ENCODE results near the gene RXFP2. TPM values are rescaled to one million over a fixed set of nuclear protein-coding genes. Genes with fewer than 3 reads are reported as not detected.

Gene RXFP2
- total and polyA plus RNA-seq, 2 donors (not counting 3 experiments of a cell fraction or from before 2014, with no cell fraction given): not detected

DNA sequence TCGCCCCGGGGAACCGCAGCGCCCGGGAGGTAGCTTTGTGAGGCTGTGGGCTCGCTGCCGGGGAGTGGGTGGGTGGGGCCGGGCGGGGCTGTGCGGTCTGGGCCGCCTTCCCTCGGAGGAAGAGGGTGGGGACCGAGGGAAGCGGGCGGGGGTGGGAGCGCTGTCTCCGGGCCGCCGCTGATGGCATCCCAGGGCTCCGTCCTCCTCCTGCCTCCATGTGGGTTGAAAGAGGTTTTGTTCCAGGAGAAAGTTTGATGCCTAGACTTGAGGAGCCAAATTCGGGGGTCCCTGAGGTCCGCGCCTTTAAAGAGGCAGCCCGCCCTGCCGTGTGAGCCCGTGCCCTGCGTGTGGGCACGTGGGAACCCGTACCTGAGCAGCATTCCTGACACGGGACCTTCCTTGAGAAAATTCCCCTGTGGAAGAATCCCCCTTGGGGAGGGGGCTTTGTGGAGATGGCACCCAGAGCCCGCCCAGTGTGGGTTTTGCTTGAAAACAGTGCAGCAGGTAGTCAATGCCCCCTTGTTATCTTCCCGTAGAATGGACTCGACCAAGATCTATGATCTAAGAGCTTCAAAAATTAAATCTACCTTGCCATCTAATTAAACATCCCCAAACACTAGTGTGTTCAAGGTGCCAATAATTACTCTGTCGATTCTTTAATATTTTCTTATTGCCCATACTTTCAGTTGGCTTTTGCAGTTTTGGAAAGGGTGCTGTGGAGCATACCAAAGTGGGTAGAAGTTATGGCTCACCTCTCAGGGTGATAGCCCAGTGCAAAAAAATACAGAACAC lies 107.8 kb downstream of the RXFP2 start:
- ChIA-PET POLR2A (no interaction called here), CTCF (interaction anchor here (1.0 kb wide), 1 partner anchor 13 kb away, joined by 4 read pairs; no protein-coding TSS in a partner anchor)
- Histone ChIP-seq H3K4me2 (ENCODE audit: insufficient read depth, low read length) (peak overlapping the region; percentile 89), H2AFZ (ENCODE audit: low read depth, low read length) (peak overlapping the region; percentile 87), H3K27ac (ENCODE audit: insufficient read depth, low read depth, low read length) (no peak overlapping the region), H3K4me3 (replicated peaks in 1 of 3; ENCODE audit: insufficient read depth in 1 of 3, low read depth in 1 of 3, low read length in 3 of 3) (peak overlapping the region; percentile 32 to 68 (median 50)), H3K9ac (replicated peaks; ENCODE audit: extremely low read depth, insufficient read depth, low read length) (no peak overlapping the region), H3K27me3 (ENCODE audit: control insufficient read depth in 2 of 2, insufficient read depth in 2 of 2, low read length in 2 of 2) (peaks cover 39 to 57% of the 10 kb centered on the region in 2 experiments), H3K36me3 (ENCODE audit: control insufficient read depth in 2 of 2, extremely low read depth in 1 of 2, insufficient read depth in 2 of 2, low read length in 2 of 2) (no peaks in the 10 kb centered on the region), H3K9me3 (replicated peaks; ENCODE audit: control insufficient read depth, insufficient read depth, low read length) (no peaks in the 10 kb centered on the region), H4K20me1 (replicated peaks; ENCODE audit: control insufficient read depth, extremely low read depth, insufficient read depth, low read length) (no peaks in the 10 kb centered on the region), H3K79me2 (ENCODE audit: control insufficient read depth, insufficient read depth, low read length) (no peaks in the 10 kb centered on the region), H3K4me1 (ENCODE audit: control insufficient read depth, extremely low read depth, insufficient read depth, low read length) (peaks cover 7% of the 10 kb centered on the region), H3K9me1 (replicated peaks; ENCODE audit: control insufficient read depth, extremely low read depth, insufficient read depth, low read length) (no peaks in the 10 kb centered on the region)
- DNase-seq (ENCODE audit: low read depth, low spot score): no peak
- intact Hi-C loops (cut with micrococcal nuclease): no loop called here
- TF ChIP-seq POLR2A (IDR thresholded peaks at IDR 0.05; ENCODE audit: low read depth, low read length) (no peak), GATA2 (IDR thresholded peaks at IDR 0.05; ENCODE audit: insufficient read depth, insufficient read length, low read depth, low read length) (no peak), JUN (IDR thresholded peaks at IDR 0.05; ENCODE audit: borderline replicate concordance, insufficient read depth, insufficient read length, low read depth) (no peak), EZH2 (IDR thresholded peaks at IDR 0.05; ENCODE audit: borderline replicate concordance, low read depth, low read length, severe bottlenecking) (no peak), FOS (IDR thresholded peaks at IDR 0.05; ENCODE audit: borderline replicate concordance, insufficient read depth, low read length) (no peak), POLR2AphosphoS5 (IDR thresholded peaks at IDR 0.05; ENCODE audit: insufficient read depth, low read depth, low read length) (no peak), MAX (IDR thresholded peaks at IDR 0.05; ENCODE audit: insufficient read depth, insufficient read length) (no peak), MYC (IDR thresholded peaks at IDR 0.05; ENCODE audit: low read depth, low read length) (no peak)
- TF ChIP-seq, protein P1, sequence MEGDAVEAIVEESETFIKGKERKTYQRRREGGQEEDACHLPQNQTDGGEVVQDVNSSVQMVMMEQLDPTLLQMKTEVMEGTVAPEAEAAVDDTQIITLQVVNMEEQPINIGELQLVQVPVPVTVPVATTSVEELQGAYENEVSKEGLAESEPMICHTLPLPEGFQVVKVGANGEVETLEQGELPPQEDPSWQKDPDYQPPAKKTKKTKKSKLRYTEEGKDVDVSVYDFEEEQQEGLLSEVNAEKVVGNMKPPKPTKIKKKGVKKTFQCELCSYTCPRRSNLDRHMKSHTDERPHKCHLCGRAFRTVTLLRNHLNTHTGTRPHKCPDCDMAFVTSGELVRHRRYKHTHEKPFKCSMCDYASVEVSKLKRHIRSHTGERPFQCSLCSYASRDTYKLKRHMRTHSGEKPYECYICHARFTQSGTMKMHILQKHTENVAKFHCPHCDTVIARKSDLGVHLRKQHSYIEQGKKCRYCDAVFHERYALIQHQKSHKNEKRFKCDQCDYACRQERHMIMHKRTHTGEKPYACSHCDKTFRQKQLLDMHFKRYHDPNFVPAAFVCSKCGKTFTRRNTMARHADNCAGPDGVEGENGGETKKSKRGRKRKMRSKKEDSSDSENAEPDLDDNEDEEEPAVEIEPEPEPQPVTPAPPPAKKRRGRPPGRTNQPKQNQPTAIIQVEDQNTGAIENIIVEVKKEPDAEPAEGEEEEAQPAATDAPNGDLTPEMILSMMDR (IDR thresholded peaks at IDR 0.05; ENCODE audit: extremely low read depth in 1 of 2, insufficient read depth in 1 of 2, low read depth in 1 of 2, low read length in 2 of 2): no peak
- dilution Hi-C loops (cut with MboI; ENCODE audit: extremely low pct_ligation_motif_present, low sequenced_read_pairs): no loop called here
- FAIRE-seq: no peak
- BruUV-seq (replicated peaks): no TSS peak

All from endothelial cell of umbilical vein (primary cell).